K562 (cell line): ENCODE results near the gene CNTRL. TPM values are rescaled to one million over a fixed set of nuclear protein-coding genes. Genes with fewer than 3 reads are reported as not detected.

Experiments used
- CBX5 ChIP-seq: IDR thresholded peaks from 2 replicates; pipeline ENCODE4 v1.6.1; 2014; ENCODE audit warnings: low read depth, borderline replicate concordance
- CREM ChIP-seq: IDR thresholded peaks from 2 replicates; pipeline ENCODE4 v1.6.1; 2014; ENCODE audit warnings: antibody characterized with exemption, low read depth
- CTCFL ChIP-seq: IDR thresholded peaks from 2 replicates; pipeline ENCODE4 v1.6.1; 2011; ENCODE audit warnings: borderline replicate concordance, low read depth, mild to moderate bottlenecking, moderate library complexity, low read length; ENCODE audit not compliant: insufficient read depth, poor library complexity, severe bottlenecking
- DMBX1 ChIP-seq: fragments of 250-450 bp; sonication (Bioruptor Pico); IDR thresholded peaks from 2 replicates; pipeline ENCODE4 v1.8.0; 2022; ENCODE audit warnings: inconsistent platforms, mild to moderate bottlenecking, moderate library complexity, borderline replicate concordance
- FOXA1 ChIP-seq: fragments of 450-650 bp; IDR thresholded peaks from 2 replicates; pipeline ENCODE4 v1.6.1; 2016; ENCODE audit warnings: mild to moderate bottlenecking, borderline replicate concordance
- GATAD2B ChIP-seq: fragments of 450-650 bp; IDR thresholded peaks from 2 replicates; pipeline ENCODE4 v1.6.1; 2017; ENCODE audit warnings: mild to moderate bottlenecking, borderline replicate concordance
- HINFP ChIP-seq: fragments of 450-650 bp; conservative IDR thresholded peaks from 2 replicates; pipeline ENCODE4 v1.6.1; 2016; ENCODE audit warnings: missing genetic modification characterization, low read depth, mild to moderate bottlenecking, control low read depth, missing compliant biosample characterization
- NCOA4 ChIP-seq: fragments of 450-650 bp; IDR thresholded peaks from 2 replicates; pipeline ENCODE4 v1.6.1; 2018; ENCODE audit warnings: mild to moderate bottlenecking; ENCODE audit not compliant: partially characterized antibody
- PATZ1 ChIP-seq: fragments of 250-450 bp; sonication (Bioruptor Pico); IDR thresholded peaks from 2 replicates; pipeline ENCODE4 v1.5.0; 2020; ENCODE audit warnings: mild to moderate bottlenecking, borderline replicate concordance
- SAFB2 ChIP-seq: fragments of 200-400 bp; formaldehyde crosslinking; IDR thresholded peaks from 2 replicates; pipeline ENCODE4 v1.6.1; 2018; ENCODE audit warnings: borderline replicate concordance, low read length, low read depth, moderate library complexity; ENCODE audit not compliant: severe bottlenecking
- TAF1 ChIP-seq: IDR thresholded peaks from 2 replicates; pipeline ENCODE4 v1.6.1; 2011; ENCODE audit warnings: mild to moderate bottlenecking, low read length, moderate library complexity; ENCODE audit not compliant: insufficient read depth, control insufficient read depth, severe bottlenecking; ENCODE audit errors: extremely low read depth
- THAP7 ChIP-seq: fragments of 250-450 bp; sonication (Bioruptor Pico); IDR thresholded peaks from 2 replicates; pipeline ENCODE4 v1.5.0; 2021
- TRIM28 ChIP-seq: fragments of 450-650 bp; IDR thresholded peaks from 2 replicates; pipeline ENCODE4 v1.6.1; 2017
- XRCC3 ChIP-seq: fragments of 450-650 bp; IDR thresholded peaks from 2 replicates; pipeline ENCODE4 v1.6.1; 2017; ENCODE audit warnings: mild to moderate bottlenecking, moderate library complexity
- ZKSCAN8 ChIP-seq: fragments of 200-800 bp; sonication (Bioruptor generic); IDR thresholded peaks from 2 replicates; pipeline ENCODE4 v1.6.1; 2016; ENCODE audit warnings: missing genetic modification characterization, missing compliant biosample characterization
- ZNF143 ChIP-seq: sonication (generic); formaldehyde crosslinking; IDR thresholded peaks from 2 replicates; pipeline ENCODE4 v1.9.0; 2022; ENCODE audit warnings: mild to moderate bottlenecking, missing genetic modification reagents
- ZNF24 ChIP-seq: fragments of 450-650 bp; IDR thresholded peaks from 2 replicates; pipeline ENCODE4 v1.6.1; 2016
- ZNF561 ChIP-seq: fragments of 450-650 bp; formaldehyde crosslinking; conservative IDR thresholded peaks from 2 replicates; pipeline ENCODE4 v1.4.0; 2020; ENCODE audit warnings: mild to moderate bottlenecking, moderate library complexity
- ZNF764 ChIP-seq: fragments of 250-450 bp; sonication (Bioruptor Pico); IDR thresholded peaks from 2 replicates; pipeline ENCODE4 v1.4.0; 2020; ENCODE audit warnings: low read depth, mild to moderate bottlenecking, moderate library complexity
- ZNF778 ChIP-seq: fragments of 450-650 bp; formaldehyde crosslinking; IDR thresholded peaks from 2 replicates; pipeline ENCODE4 v1.4.0; 2020; ENCODE audit warnings: mild to moderate bottlenecking, moderate library complexity
- polyA plus RNA-seq, 8 experiments: library from polyadenylated mRNA; depleted of rRNA in 4 of 8; stranded (reverse) in 5 of 8; unstranded in 3 of 8; fragments of >200 nt; fragmentation: Nextera tagmentation in 2 of 8; fragmentation: Illumina TruSeq in 1 of 8; extraction: Ambion mirVana in 2 of 8; extraction: Trizol in 1 of 8; gene quantifications; 2 replicates each; pipeline versions ENCODE4 v1.2.1 to v1.2.3, GENCODE V29; 2011 to 2014; ENCODE audit warnings: inconsistent platforms in 1 of 8, missing spikeins in 1 of 8
- total RNA-seq, 7 experiments: library from RNA; depleted of rRNA in 6 of 7; stranded (reverse); fragments of >200 nt in 6 of 7; fragmentation: Illumina TruSeq in 2 of 7; extraction: Trizol in 2 of 7; gene quantifications; 2 replicates each; pipeline versions ENCODE4 v1.2.1 to v1.2.3, GENCODE V29; 2011 to 2021; ENCODE audit warnings: low replicate concordance in 1 of 7

The CNTRL gene
- total and polyA plus RNA-seq, 9 of the 15 experiments (the other 6 are each of a cell fraction or from before 2014, with no cell fraction given): 9.2 to 28.9 (median 20.5) TPM

GRCh38 chr9:121074370-121075250 lies at the start of gene CNTRL (continued):
- TF ChIP-seq CREM (peak; percentile 51; the same call in 1 of the 2 replicates), SAFB2 (no peak), ZNF778 (CRISPR knock-in tag) (no peak), FOXA1 (no peak), TRIM28 (peak; percentile 61; the same call in 1 of the 2 replicates), DMBX1 (CRISPR knock-in tag) (peak; percentile 77), ZKSCAN8 (CRISPR knock-in tag) (peak; percentile 76; the same call in 1 of the 2 replicates), HINFP (no peak), ZNF764 (CRISPR knock-in tag) (no peak), ZNF24 (0 out of 2 replicates have a peak, but pooled peaks have one; percentile 32), CTCFL (no peak), ZNF561 (no peak), CBX5 (0 out of 2 replicates have a peak, but pooled peaks have one; percentile 31), XRCC3 (no peak), NCOA4 (no peak), ZNF143 (peak; percentile 68), PATZ1 (no peak), TAF1 (peak; percentile 77), GATAD2B (no peak), THAP7 (CRISPR knock-in tag) (peak; percentile 79; the same call in 1 of the 2 replicates)
